Measurements from ENCODE around the gene MED15. TPM values are rescaled to one million over a fixed set of nuclear protein-coding genes. Genes with fewer than 3 reads are reported as not detected.
A peak's percentile ranks its signal among the peaks of the same experiment; 100 is the strongest.

The MED15 gene
- total RNA-seq, 4 donors from 2014 or later: 34.0 to 54.1 (median 38.9) TPM

- Histone ChIP-seq H3K4me1 (peaks cover 42 to 70% (median 64%) of the 10 kb centered on the region in 4 donors), H3K27me3 (no peaks in the 10 kb centered on the region)
- intact Hi-C loops (cut with DNase I): loop anchor here (5.0 kb wide), 3 partner anchors 43 to 193 kb away; no protein-coding TSS in a partner anchor
These were observed 2.1 kb downstream of the MED15 start for GRCh38 chr22:20509344-20510047.

GRCh38 chr22:20510811-20511577 is 3.6 kb downstream of the MED15 start:
- intact Hi-C loops (cut with DNase I): loop anchor here (5.0 kb wide), 1 partner anchor 41 kb away; no protein-coding TSS in a partner anchor

More at GRCh38 chr22:20509344-20510047, 2.1 kb downstream of the MED15 start:
- Histone ChIP-seq H3K36me3 (peaks cover 0 to 9% (median 3%) of the 10 kb centered on the region in 4 donors), H3K4me3 (peak overlapping the region; percentile 73 to 98 (median 86)), H3K9me3 (no peaks in the 10 kb centered on the region), H3K27ac (replicated peaks in 1 of 4) (peak overlapping the region; percentile 95 to 99 (median 96))
- no peak for TF ChIP-seq POLR2A (IDR thresholded peaks at IDR 0.05; ENCODE audit: low read depth)
- peak; percentile 50 to 84 for TF ChIP-seq POLR2AphosphoS5 (IDR thresholded peaks at IDR 0.05)
- 25% methylated on average over 7 of the region's 7 CpGs for WGBS
- DNase-seq (ENCODE audit: extremely low spot score): peak; percentile 93

DNA sequence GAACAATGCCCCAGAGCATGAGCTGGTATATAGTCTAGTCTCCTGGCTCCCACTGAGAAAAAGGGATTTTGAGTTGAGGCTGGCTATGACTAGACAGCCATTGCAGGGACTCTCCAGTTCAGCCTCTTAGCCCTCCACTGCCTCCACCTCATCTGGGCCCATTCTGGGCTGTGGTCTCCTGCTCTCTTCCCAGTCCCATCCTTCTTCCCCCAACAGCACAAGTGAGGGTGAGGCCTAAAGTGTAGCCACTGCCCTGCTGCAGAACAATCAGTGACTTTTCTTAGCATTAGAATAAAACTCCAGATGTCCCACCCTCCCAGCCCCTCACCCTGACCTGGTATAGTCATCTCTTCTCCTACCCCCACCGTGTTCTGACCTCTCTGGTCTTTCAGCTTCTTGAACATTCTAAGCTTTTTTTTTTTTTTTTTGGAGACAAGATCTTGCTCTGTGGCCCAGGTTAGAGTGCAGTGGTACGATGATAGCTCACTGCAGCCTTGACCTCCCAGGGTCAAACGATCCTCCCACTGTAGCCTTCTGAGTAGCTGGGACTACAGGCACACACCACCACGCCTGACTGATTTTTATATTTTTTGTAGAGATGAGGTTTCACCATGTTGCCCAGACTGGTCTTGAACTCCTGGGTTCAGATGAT is 4.3 kb downstream of the MED15 start:
- intact Hi-C loops (cut with DNase I): loop anchor here (5.0 kb wide), 1 partner anchor 41 kb away; no protein-coding TSS in a partner anchor
- Histone ChIP-seq H3K9me3 (no peaks in the 10 kb centered on the region), H3K36me3 (peaks cover 0 to 15% (median 7%) of the 10 kb centered on the region in 4 donors), H3K27me3 (no peaks in the 10 kb centered on the region), H3K27ac (replicated peaks in 1 of 4) (peak overlapping the region; percentile 95 to 99 (median 96)), H3K4me1 (peaks cover 48 to 88% (median 78%) of the 10 kb centered on the region in 4 donors), H3K4me3 (no peak overlapping the region)
- DNase-seq (ENCODE audit: extremely low spot score): no peak
- WGBS: 69% methylated on average over 4 of the region's 4 CpGs
- no peak for TF ChIP-seq POLR2AphosphoS5 (IDR thresholded peaks at IDR 0.05)
- TF ChIP-seq POLR2A (IDR thresholded peaks at IDR 0.05; ENCODE audit: low read depth): no peak
- no peak for TF ChIP-seq EP300 (IDR thresholded peaks at IDR 0.05)
- TF ChIP-seq, protein P1, sequence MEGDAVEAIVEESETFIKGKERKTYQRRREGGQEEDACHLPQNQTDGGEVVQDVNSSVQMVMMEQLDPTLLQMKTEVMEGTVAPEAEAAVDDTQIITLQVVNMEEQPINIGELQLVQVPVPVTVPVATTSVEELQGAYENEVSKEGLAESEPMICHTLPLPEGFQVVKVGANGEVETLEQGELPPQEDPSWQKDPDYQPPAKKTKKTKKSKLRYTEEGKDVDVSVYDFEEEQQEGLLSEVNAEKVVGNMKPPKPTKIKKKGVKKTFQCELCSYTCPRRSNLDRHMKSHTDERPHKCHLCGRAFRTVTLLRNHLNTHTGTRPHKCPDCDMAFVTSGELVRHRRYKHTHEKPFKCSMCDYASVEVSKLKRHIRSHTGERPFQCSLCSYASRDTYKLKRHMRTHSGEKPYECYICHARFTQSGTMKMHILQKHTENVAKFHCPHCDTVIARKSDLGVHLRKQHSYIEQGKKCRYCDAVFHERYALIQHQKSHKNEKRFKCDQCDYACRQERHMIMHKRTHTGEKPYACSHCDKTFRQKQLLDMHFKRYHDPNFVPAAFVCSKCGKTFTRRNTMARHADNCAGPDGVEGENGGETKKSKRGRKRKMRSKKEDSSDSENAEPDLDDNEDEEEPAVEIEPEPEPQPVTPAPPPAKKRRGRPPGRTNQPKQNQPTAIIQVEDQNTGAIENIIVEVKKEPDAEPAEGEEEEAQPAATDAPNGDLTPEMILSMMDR (IDR thresholded peaks at IDR 0.05): no peak

More at GRCh38 chr22:20510811-20511577, 3.6 kb downstream of the MED15 start:
- Histone ChIP-seq H3K27ac (replicated peaks in 1 of 4) (peak overlapping the region; percentile 95 to 99 (median 96)), H3K9me3 (no peaks in the 10 kb centered on the region), H3K4me3 (no peak overlapping the region), H3K4me1 (peaks cover 48 to 84% (median 79%) of the 10 kb centered on the region in 4 donors), H3K36me3 (peaks cover 0 to 15% (median 7%) of the 10 kb centered on the region in 4 donors), H3K27me3 (no peaks in the 10 kb centered on the region)
- WGBS: 67% methylated on average over 10 of the region's 10 CpGs
- no peak for DNase-seq (ENCODE audit: extremely low spot score)
- TF ChIP-seq, protein P1 (IDR thresholded peaks at IDR 0.05): no peak
- no peak for TF ChIP-seq POLR2AphosphoS5 (IDR thresholded peaks at IDR 0.05)

DNA sequence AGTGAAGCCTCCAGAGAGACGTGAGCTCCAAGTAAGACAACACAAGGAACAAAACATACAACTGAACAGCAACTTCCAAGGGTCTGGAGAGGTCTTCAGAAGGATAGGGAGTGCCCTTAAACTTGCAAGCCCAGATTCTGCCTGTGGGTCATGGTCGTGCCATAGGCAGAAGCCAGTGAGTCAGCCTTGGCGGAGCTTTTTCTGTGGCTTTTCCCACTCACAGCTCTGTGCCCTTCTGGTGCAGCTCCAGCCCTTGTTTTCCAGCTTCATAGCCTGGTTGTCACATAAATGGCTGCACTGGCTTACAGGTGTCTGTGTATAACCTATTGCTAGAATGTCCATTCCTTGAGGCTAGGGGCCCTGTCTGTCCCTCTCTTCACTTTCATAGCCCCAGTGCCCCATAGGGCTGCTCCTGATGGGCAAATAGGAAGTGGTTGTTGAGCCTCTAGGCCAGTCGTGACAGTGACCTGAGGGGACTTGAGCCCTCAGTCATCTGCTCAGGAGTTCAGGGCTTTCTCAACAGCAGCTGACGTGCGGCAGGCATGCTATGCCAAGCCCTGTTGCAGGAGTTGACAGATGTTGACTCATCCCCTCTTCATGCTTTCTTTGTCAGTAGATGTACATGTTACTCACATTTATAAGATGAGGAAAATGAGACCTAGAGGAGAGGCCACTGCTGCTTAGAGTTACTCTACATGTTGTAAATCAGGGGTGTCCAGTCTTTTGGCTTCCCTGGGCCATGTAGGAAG is 7.4 kb downstream of the MED15 start:
- Histone ChIP-seq H3K4me3 (no peak overlapping the region), H3K4me1 (peaks cover 39 to 90% (median 82%) of the 10 kb centered on the region in 4 donors), H3K9me3 (no peaks in the 10 kb centered on the region), H3K36me3 (peaks cover 8 to 27% (median 22%) of the 10 kb centered on the region in 4 donors), H3K27ac (replicated peaks in 1 of 4) (peak overlapping the region in 2 of 4 donors; percentile 16 to 62), H3K27me3 (no peaks in the 10 kb centered on the region)
- DNase-seq (ENCODE audit: extremely low spot score): no peak
- intact Hi-C loops (cut with DNase I): loop anchor here (5.0 kb wide), 1 partner anchor 37 kb away; no protein-coding TSS in a partner anchor
- WGBS: 79% methylated on average over 4 of the region's 6 CpGs
- peak in 1 of 2 donors; percentile 32 for TF ChIP-seq POLR2AphosphoS5 (IDR thresholded peaks at IDR 0.05)
- TF ChIP-seq, protein P1 (IDR thresholded peaks at IDR 0.05): no peak

Data from esophagus muscularis mucosa (tissue), 4 donors.